GM12872 (cell line): ENCODE data around the gene SHC4.

ENCODE experiments used
- TF ChIP-seq, protein P1 (sequence below): IDR thresholded peaks from 3 replicates; pipeline ENCODE4 v1.5.1; 2011; ENCODE audit warnings: low read depth, mild to moderate bottlenecking, low read length, moderate library complexity; ENCODE audit not compliant: insufficient read depth

Gene SHC4

DNA sequence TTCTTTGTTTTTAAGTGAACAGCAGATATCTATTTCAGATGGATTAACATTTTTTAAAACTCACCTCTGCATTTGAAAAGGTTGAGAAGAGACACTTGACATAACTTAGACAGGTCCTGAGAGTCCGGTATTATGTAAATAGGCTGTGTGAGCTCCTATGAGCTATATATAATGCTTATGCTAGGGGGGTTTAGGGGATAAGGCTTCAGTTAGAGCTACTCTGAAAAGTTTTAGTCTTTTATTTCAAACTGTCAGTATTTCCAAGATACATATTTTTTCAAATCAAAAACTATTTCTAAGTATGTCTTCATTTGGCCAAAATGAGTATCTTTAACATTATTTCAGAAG is 16.9 kb downstream of the SHC4 start:
- TF ChIP-seq, protein P1, sequence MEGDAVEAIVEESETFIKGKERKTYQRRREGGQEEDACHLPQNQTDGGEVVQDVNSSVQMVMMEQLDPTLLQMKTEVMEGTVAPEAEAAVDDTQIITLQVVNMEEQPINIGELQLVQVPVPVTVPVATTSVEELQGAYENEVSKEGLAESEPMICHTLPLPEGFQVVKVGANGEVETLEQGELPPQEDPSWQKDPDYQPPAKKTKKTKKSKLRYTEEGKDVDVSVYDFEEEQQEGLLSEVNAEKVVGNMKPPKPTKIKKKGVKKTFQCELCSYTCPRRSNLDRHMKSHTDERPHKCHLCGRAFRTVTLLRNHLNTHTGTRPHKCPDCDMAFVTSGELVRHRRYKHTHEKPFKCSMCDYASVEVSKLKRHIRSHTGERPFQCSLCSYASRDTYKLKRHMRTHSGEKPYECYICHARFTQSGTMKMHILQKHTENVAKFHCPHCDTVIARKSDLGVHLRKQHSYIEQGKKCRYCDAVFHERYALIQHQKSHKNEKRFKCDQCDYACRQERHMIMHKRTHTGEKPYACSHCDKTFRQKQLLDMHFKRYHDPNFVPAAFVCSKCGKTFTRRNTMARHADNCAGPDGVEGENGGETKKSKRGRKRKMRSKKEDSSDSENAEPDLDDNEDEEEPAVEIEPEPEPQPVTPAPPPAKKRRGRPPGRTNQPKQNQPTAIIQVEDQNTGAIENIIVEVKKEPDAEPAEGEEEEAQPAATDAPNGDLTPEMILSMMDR, result no peak

DNA sequence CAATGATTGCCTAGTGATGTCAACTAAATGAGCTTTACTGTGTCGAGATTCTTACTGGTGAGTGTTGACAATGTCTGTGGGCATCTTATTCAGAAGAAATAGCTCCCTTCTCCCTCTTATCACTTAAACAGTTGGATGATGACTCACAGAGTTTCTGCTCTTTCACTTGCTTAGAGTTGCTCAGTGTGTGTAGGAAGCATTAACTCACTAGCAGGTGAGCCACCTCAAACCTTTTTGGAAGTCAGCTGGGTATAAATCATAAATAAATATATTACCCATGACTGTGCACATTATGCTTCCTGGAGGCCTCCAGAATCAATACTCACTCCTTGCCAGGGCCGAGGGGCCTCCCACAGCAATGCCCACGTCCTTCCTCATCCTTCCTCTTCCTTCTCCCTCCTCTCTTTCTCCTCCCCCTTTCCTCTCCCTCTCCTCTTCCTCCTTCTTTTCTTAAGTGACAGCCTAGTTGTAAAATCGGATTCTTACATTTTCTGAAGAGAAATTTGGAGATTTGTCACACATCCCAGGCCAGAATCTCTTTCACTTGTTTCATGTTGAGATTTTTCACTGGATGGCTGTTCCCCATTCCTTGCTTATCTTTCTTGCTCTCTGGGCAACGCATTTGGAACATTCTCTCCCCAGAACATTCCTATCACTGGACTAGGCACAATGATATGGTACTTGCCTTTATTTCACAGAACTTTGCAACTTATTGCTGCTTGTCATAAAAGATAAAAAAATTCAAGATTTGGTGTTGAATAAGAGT is 17.5 kb downstream of the SHC4 start:
- TF ChIP-seq, protein P1, result no peak

DNA sequence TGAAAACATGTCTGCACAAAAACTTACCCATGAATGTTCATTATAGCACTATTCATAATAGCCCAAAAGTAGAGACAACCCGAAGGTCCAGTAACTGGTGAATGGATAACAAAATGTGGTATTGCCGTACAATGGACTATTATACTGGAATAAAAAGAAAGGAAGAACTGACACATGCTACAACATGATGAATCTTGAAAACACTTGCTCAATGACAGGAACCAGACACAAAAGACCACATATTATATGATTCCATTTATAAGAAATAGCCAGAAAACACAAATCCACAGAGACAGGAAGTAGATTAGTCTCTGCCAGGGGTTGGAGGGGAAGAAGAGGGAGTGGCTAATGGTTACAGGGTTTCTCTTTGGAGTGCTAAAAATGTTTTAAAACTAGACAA is 18.3 kb downstream of the SHC4 start:
- TF ChIP-seq, protein P1, result no peak

DNA sequence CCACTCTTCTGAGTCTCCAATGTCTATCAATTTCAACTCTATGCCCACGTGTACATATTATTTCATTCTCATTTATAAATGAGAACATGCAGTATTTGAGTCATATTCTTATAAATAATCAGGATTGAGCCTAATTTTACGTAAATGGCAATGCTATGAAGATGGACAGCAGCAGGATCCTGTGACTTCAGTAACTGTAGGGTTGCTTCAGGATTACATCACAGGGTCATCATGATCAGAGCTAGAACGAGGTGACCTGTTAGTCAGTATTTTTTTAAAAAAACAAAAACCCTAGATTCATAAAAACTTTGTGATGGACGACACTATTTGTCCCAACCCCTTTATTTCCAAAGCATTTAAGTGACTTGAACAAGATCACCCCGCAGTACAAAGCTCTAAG is 21.8 kb downstream of the SHC4 start:
- TF ChIP-seq, protein P1, result no peak

DNA sequence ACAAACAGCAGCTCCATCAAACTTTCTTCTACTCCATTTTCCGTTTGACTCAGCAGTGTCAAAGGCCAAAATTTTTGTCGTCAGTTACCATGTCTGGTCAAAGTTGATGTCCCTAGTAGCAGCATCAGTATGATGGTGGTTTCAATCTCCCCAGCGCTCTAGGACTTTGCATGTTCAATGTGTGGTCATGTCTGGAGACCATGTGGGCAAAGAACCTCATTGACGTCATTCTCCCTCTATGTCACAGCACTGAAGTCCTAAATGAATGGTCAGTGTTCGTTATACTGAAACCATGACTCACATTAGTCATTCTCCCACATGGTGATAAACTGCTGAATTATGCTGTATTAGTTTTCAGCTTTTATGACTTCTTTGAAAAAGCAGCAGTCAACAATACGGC is 23.2 kb downstream of the SHC4 start:
- TF ChIP-seq, protein P1, result no peak

DNA sequence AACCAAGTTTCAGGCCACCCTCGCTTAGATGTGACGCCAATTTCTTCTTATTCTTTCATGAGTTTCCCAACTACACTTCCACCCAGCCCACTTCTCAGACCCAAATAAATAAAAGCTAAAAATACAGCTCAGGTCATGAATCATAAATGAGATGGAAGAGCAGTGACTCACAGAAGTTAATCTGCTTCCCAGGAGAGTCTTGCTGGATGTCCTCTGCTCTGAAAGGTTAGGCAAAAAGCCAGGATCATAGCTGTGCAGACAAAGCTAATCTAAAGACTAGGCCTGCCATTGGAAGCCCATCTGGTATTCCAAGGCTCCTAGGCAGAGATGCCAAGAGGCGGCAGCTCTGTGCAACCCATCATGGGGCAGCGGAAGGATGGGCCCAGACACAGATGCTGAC is 24.1 kb downstream of the SHC4 start:
- TF ChIP-seq, protein P1, result no peak

DNA sequence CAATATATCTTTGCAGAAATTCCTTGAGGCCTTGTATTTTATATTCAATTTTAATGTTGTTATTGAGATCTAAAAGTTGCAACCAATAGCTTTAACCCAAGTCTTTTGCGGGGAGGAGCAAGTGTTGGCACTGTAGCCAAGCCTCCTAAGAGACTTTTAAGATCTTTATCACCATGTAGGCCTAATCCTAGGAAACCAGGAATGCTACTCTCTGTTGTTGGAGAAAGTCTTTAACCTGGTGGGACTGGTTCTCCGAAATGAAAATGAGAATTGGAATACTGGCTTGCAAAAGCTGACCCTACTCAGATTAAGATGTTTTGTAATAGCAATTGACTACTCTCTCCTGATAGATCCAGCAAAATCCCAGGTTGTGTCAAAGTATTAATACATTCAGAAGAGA is 25.8 kb downstream of the SHC4 start:
- TF ChIP-seq, protein P1, result no peak
